Hindlimb muscle (tissue), 1 donor: Measurements from ENCODE around the gene DEF6. TPM values are rescaled to one million over a fixed set of nuclear protein-coding genes. Genes with fewer than 3 reads are reported as not detected.
"Not testable (repeated sequence)": the region's sequence is repeated elsewhere in the genome, so short reads cannot be mapped to it uniquely, and the experiment has no call there.

Experiments
- DNase-seq: peaks from one replicate; pipeline ENCODE4 v3.0.0-alpha.2; 2013
- polyA plus RNA-seq: library from polyadenylated mRNA; unstranded; fragments of 120-200 nt; gene quantifications from one replicate; pipeline ENCODE4 v1.2.1, GENCODE V29; 2013; ENCODE audit not compliant: insufficient read length

DEF6 gene
- polyA plus RNA-seq, 1 donor = 4.5 TPM

DNA sequence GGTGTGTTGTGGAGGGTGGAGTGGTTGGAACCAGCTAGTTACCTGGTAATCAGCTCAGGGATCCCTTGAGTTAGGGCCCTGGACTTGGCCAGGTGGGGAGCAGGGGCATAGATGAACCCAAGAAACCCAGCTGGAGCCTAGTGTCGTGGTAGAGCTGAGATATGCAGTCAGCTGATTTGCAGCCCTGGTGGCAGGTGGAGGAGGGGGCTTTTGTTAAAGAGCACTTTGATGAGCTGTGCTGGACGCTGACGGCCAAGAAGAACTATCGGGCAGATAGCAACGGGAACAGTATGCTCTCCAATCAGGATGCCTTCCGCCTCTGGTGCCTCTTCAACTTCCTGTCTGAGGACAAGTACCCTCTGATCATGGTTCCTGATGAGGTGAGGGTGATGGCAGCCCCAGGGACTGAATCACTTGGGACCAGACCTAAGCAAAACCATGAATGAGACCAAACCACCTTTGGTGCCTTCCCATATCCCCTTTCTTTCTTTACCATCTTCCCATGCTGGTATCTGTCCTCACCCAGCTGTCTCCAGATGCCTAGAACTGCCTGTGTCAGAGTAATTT is 12.7 kb downstream of the DEF6 start:
- no peak for DNase-seq

GRCh38 chr6:35311390-35312075 is 13.9 kb downstream of the DEF6 start:
- DNase-seq = no peak

- no peak for DNase-seq
Measured at GRCh38 chr6:35312076-35312800, 14.6 kb downstream of the DEF6 start.

- no peak for DNase-seq
Measured at GRCh38 chr6:35312807-35313206, 15.2 kb downstream of the DEF6 start.

DNA sequence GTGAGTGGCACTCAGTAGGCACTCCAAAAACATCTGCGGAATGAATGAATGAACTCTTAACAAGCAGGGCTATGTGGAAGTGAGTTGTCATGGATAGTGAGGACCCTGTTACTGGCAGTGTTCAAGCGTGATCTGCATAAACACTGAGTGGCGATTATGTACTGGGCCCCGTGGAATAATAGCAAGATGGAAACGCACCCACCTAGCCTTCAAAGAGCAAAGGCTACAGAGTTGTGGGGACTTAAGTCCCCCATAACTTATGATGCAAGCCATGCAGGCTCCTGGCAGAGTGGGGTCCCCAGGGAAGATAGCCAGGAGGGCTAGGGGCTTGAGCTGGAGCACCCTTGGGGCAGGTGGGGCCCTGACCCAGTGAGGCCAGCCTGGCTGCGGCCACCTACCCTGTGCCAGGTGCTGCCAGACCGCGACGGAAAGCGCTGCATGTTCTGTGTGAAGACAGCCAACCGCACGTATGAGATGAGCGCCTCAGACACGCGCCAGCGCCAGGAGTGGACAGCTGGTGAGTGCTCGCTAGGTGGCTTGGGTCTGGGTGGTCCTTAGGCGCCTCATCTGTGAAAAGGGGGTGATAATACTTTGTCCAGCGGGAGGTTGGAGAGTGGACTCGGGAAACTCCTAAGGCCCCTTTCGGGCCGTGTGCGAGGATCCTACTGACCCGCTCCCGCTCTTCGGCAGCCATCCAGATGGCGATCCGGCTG is 20.0 kb downstream of the DEF6 start:
- DNase-seq = no peak

- DNase-seq = peak; percentile 85
Measured at GRCh38 chr6:35318196-35319171, 20.9 kb downstream of the DEF6 start.

GRCh38 chr6:35319346-35320030 is 21.9 kb downstream of the DEF6 start:
- no peak for DNase-seq

GRCh38 chr6:35320031-35320410 is 22.4 kb downstream of the DEF6 start:
- DNase-seq = no peak

GRCh38 chr6:35321091-35321490 is 23.5 kb downstream of the DEF6 start:
- no peak for DNase-seq

DNA sequence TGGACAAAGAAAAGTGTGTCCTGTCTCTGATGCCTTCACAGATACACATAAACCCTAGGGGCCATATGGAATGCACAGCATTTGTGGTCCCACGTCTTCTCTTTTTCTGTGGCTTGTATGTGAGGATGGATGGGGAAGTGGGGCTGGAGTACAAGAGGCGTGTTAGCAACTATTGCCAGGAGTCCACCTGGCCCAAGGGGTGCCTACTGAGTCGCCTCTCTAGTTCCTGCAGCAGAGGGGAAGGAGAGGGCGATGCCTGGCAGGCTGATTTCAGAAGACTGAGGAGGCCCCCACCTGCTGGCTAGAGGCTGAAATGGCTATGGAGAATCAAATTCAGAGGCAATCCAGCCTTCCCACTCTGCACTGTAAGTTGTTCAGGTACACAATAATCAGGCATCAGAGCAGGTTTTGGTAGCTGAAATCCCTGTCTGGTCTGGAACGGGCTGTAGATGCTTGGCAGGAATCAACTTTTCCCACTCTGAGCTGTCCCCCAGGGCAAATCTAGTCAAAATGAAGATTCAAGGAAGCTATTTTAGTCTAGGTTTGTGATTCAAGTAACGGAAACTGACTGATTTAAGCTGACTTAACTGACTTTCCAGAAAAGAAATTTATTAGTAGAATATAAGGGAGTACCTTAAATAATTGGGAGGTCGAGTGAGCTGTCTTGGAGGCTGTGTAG is 29.9 kb downstream of the DEF6 start:
- peak; percentile 32 for DNase-seq

GRCh38 chr6:35328108-35328723 is 30.6 kb downstream of the DEF6 start:
- no peak for DNase-seq

DNA sequence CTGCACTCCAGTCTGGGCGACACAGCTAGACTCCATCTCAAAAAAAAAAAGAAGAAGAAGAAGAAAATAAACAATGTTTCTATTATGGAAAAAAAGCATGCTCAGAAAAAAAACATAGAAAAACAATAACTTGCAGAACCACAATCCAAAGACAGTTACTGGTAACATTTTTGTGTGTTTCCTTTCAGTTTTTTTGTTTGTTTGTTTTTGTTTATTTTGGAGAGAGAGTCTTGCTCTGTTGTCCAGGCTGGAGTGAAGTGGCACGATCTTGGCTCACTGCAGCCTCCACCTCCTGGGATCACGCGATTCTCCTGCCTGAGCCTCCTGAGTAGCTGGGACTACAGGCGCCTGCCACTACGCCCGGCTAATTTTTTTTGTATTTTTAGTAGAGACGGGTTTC is 31.3 kb downstream of the DEF6 start:
- not testable (repeated sequence) for DNase-seq

- no peak for DNase-seq
Measured at GRCh38 chr6:35330541-35331119, 33.0 kb downstream of the DEF6 start.

- not testable (repeated sequence) for DNase-seq
Measured at GRCh38 chr6:35332074-35332887, 34.7 kb downstream of the DEF6 start.

- DNase-seq = no peak
Measured at GRCh38 chr6:35341557-35341956, 43.9 kb downstream of the DEF6 start.

- DNase-seq = peak; percentile 98
Measured at GRCh38 chr6:35342258-35343091, 44.9 kb downstream of the DEF6 start, which contains the start of gene PPARD. Gene PPARD, plus strand, starts transcription at chr6:35342558. Its CDS starts 68,530 bp downstream, at chr6:35411088.

GRCh38 chr6:35343092-35343834 is 45.6 kb downstream of the DEF6 start:
- DNase-seq = peak; percentile 38
